Activated CD8-positive, alpha-beta T cell treated with anti-CD3 and anti-CD28 coated beads for 36 hours (primary cell): ENCODE measurements around the gene CDKAL1. TPM values are rescaled to one million over a fixed set of nuclear protein-coding genes. Genes with fewer than 3 reads are reported as not detected.

Experiments used
- ATAC-seq: fragments of 200-7000 bp; cut with Tn5 transposase; one replicate; pipeline ENCODE4 v1.10.0; 2021; ENCODE audit warnings: mild to moderate bottlenecking, moderate library complexity
- CTCF ChIA-PET: fragments of 350-600 bp; sonication (Branson Sonifier 250); formaldehyde crosslinking; loops from one replicate; lab custom pipeline; 2021; ENCODE audit warnings: antibody characterized with exemption; lab: Charles Lee
- POLR2A ChIA-PET: fragments of 350-600 bp; sonication (Branson Sonifier 250); formaldehyde crosslinking; loops from one replicate; lab custom pipeline; 2021; ENCODE audit warnings: antibody characterized with exemption; lab: Charles Lee
- DNase-seq: peaks from one replicate; pipeline ENCODE4 v3.0.0-alpha.2; 2020
- H3K27ac Mint-ChIP-seq: one replicate; pipeline ENCODE4 v1.8.0; 2021; ENCODE audit warnings: mild to moderate bottlenecking, mixed read lengths
- H3K27me3 Mint-ChIP-seq: one replicate; pipeline ENCODE4 v1.8.0; 2021; ENCODE audit warnings: mixed read lengths
- H3K36me3 Mint-ChIP-seq: one replicate; pipeline ENCODE4 v1.8.0; 2021; ENCODE audit warnings: low read depth, mixed read lengths
- H3K4me1 Mint-ChIP-seq: one replicate; pipeline ENCODE4 v1.8.0; 2021; ENCODE audit warnings: low read depth, mixed read lengths
- H3K4me3 Mint-ChIP-seq: one replicate; pipeline ENCODE4 v1.8.0; 2021; ENCODE audit warnings: mild to moderate bottlenecking, moderate library complexity, mixed read lengths
- H3K9me3 Mint-ChIP-seq: one replicate; pipeline ENCODE4 v1.8.0; 2021; ENCODE audit warnings: mixed read lengths
- intact Hi-C: fragments of 100-400 bp; cut with micrococcal nuclease; formaldehyde crosslinking; loops from one replicate; pipeline ENCODE4 v1.10.0; 2022
- total RNA-seq, 2 experiments: library from RNA; stranded (reverse); gene quantifications; one replicate each; pipeline ENCODE4 v1.2.3, GENCODE V29; 2021
- TF ChIP-seq, protein P1 (sequence below): fragments of 200-600 bp; IDR thresholded peaks from one replicate; pipeline ENCODE4 v1.8.0; 2022; ENCODE audit warnings: antibody characterized with exemption, mild to moderate bottlenecking

The CDKAL1 gene
- total RNA-seq, 2 experiments from 2014 or later, result 21.6 to 23.6 TPM

DNA sequence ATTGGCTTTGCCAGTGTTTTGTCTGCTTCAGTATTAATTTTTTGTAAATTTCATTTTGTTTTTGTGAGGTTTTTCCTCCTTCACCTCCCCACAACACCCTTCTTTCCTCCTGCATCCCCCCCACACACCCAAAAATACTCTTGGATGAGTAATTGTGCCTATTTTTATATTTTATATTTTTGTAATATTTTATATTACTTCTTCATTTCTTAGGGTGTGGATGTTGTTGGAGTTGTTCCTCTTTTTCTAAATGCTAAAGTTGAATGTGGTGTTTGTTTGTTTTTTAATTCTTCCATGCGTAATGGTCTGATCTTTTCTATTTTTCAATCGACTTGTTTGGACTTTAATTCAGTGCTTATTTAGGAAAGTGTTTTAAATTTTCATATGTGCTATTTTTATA is 638.8 kb downstream of the CDKAL1 start:
- Mint-ChIP-seq H3K36me3 (peaks cover 14% of the 10 kb centered on the region), H3K4me3 (no peak overlapping the region), H3K4me1 (no peaks in the 10 kb centered on the region), H3K27ac (no peak overlapping the region), H3K27me3 (no peaks in the 10 kb centered on the region), H3K9me3 (peaks cover 2% of the 10 kb centered on the region)
- TF ChIP-seq, protein P1, sequence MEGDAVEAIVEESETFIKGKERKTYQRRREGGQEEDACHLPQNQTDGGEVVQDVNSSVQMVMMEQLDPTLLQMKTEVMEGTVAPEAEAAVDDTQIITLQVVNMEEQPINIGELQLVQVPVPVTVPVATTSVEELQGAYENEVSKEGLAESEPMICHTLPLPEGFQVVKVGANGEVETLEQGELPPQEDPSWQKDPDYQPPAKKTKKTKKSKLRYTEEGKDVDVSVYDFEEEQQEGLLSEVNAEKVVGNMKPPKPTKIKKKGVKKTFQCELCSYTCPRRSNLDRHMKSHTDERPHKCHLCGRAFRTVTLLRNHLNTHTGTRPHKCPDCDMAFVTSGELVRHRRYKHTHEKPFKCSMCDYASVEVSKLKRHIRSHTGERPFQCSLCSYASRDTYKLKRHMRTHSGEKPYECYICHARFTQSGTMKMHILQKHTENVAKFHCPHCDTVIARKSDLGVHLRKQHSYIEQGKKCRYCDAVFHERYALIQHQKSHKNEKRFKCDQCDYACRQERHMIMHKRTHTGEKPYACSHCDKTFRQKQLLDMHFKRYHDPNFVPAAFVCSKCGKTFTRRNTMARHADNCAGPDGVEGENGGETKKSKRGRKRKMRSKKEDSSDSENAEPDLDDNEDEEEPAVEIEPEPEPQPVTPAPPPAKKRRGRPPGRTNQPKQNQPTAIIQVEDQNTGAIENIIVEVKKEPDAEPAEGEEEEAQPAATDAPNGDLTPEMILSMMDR, result no peak
- POLR2A ChIA-PET, result no interaction called here
- ATAC-seq (no peak), DNase-seq (no peak)
- CTCF ChIA-PET, result interaction anchor here (1.0 kb wide), 1 partner anchor 47 kb away, joined by 4 read pairs; no protein-coding TSS in a partner anchor
- intact Hi-C loops, result no loop called here

DNA sequence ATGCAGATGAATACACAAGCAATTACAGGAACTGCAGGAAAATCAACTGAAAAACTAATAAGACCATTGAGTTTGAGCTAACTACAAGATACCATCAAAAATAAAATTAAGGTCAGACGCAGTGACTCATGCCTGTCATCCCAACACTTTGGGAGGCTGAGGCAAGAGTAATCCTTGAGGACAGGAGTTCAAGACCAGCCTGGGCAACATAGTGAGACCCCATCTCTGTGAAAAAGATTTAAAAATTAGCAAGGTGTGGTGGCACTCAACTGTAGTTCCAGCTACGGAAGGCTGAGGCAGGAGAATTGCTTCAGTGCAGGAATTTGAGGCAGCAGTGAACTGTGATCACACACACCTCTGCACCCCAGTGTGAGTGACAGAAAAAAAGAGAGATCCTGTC is 639.4 kb downstream of the CDKAL1 start:
- Mint-ChIP-seq H3K27me3 (no peaks in the 10 kb centered on the region), H3K27ac (no peak overlapping the region), H3K9me3 (peaks cover 2% of the 10 kb centered on the region), H3K36me3 (peaks cover 11% of the 10 kb centered on the region), H3K4me1 (no peaks in the 10 kb centered on the region), H3K4me3 (no peak overlapping the region)
- ATAC-seq, result no peak
- CTCF ChIA-PET, result interaction anchor here (1.0 kb wide), 1 partner anchor 47 kb away, joined by 4 read pairs; no protein-coding TSS in a partner anchor
- POLR2A ChIA-PET, result no interaction called here
- TF ChIP-seq, protein P1, result no peak
- DNase-seq, result no peak
- intact Hi-C loops, result no loop called here

DNA sequence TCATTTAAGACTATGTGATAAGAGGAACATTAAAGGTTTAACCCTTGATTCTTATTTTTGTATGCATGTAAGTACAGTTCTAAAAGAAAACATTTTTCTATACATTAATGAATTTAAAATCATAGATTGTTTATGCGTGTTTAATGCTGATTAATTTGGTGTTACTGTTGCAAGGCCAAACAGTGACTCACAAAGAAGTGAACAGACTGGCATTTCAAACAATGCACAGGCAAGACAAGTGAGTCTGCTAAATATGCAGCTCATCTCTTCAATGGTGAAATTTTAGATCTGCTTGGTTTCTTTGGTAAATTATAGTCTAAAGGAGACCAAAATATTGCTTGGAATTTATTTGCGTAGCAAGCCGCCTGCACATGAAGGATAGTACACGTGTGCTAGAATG is 641.9 kb downstream of the CDKAL1 start:
- POLR2A ChIA-PET, result no interaction called here
- no peak overlapping the region for H3K27ac Mint-ChIP-seq
- peaks cover 15% of the 10 kb centered on the region for H3K36me3 Mint-ChIP-seq
- intact Hi-C loops, result no loop called here
- DNase-seq (no peak), ATAC-seq (no peak)
- no peaks in the 10 kb centered on the region for H3K4me1 Mint-ChIP-seq
- TF ChIP-seq, protein P1, result no peak
- no peaks in the 10 kb centered on the region for H3K27me3 Mint-ChIP-seq
- H3K4me3 Mint-ChIP-seq, result no peak overlapping the region
- CTCF ChIA-PET, result no interaction called here
- H3K9me3 Mint-ChIP-seq, result no peaks in the 10 kb centered on the region

DNA sequence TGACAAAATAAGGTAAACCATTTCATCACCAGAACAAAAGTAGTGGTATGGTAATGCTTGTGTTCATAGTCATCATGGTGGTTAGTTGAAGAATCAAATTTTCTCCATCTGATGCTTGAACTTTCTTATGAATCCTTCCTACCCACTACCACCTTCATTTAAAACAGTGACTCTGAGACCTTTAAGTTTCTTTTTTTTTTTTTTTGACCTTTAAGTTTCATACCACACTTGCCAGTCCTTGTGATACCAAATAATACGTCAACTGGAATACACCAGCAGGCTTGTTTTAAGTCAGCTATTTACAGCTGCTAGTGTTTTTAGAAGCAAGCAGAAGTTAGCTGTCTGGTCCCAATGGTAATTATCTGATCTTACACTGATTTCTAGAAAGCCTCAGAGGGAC is 645.9 kb downstream of the CDKAL1 start:
- CTCF ChIA-PET, result no interaction called here

DNA sequence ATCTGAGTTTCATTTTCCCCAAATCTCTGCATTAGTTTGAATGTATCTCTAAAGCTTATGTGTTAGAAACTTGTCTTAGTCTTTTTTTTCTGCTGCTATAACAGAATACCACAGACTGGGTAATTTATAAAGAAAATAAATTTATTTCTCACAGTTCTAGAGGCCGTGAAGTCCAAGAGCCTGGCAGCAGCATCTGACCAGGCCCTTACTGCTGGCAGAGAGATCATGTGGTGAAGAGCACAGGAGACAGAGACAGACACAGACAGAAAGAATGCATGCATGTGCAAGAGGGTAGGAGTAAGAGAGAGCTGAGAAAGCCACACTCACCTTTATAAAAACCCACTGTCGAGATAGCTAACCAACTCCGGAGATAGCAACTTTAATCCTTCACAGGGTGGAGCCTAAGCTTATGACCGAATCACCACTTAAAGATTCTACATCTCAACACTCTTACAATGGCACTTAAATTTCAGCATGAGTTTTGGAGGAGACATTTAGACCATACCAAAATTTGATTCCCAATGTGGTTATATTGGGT is 646.6 kb downstream of the CDKAL1 start:
- TF ChIP-seq, protein P1, result no peak
- H3K4me3 Mint-ChIP-seq, result no peak overlapping the region
- intact Hi-C loops, result no loop called here
- CTCF ChIA-PET, result no interaction called here
- DNase-seq, result no peak
- POLR2A ChIA-PET, result no interaction called here
- H3K27ac Mint-ChIP-seq, result no peak overlapping the region
- ATAC-seq, result no peak
- no peaks in the 10 kb centered on the region for H3K4me1 Mint-ChIP-seq
- H3K36me3 Mint-ChIP-seq, result peaks cover 12% of the 10 kb centered on the region
- no peaks in the 10 kb centered on the region for H3K9me3 Mint-ChIP-seq
- no peaks in the 10 kb centered on the region for H3K27me3 Mint-ChIP-seq

More for the DNA sequence above, 645.9 kb downstream of the CDKAL1 start:
- no peak overlapping the region for H3K27ac Mint-ChIP-seq
- no peaks in the 10 kb centered on the region for H3K27me3 Mint-ChIP-seq
- H3K4me3 Mint-ChIP-seq, result no peak overlapping the region
- H3K9me3 Mint-ChIP-seq, result no peaks in the 10 kb centered on the region
- intact Hi-C loops, result no loop called here
- no peaks in the 10 kb centered on the region for H3K4me1 Mint-ChIP-seq
- peaks cover 12% of the 10 kb centered on the region for H3K36me3 Mint-ChIP-seq
- TF ChIP-seq, protein P1, result no peak
- no peak for DNase-seq
- ATAC-seq, result peak; percentile 73
- POLR2A ChIA-PET, result interaction anchor here (0.6 kb wide), 1 partner anchor 543 kb away, joined by 3 read pairs; no protein-coding TSS in a partner anchor
